GM12874 (cell line): ENCODE results near the gene FMN2.

Experiments
- TF ChIP-seq, protein P1 (sequence below): IDR thresholded peaks from 2 replicates; pipeline ENCODE4 v1.5.1; 2011; ENCODE audit warnings: low read depth, mild to moderate bottlenecking, control low read depth, low read length, moderate library complexity; ENCODE audit not compliant: insufficient read depth

Gene FMN2

DNA sequence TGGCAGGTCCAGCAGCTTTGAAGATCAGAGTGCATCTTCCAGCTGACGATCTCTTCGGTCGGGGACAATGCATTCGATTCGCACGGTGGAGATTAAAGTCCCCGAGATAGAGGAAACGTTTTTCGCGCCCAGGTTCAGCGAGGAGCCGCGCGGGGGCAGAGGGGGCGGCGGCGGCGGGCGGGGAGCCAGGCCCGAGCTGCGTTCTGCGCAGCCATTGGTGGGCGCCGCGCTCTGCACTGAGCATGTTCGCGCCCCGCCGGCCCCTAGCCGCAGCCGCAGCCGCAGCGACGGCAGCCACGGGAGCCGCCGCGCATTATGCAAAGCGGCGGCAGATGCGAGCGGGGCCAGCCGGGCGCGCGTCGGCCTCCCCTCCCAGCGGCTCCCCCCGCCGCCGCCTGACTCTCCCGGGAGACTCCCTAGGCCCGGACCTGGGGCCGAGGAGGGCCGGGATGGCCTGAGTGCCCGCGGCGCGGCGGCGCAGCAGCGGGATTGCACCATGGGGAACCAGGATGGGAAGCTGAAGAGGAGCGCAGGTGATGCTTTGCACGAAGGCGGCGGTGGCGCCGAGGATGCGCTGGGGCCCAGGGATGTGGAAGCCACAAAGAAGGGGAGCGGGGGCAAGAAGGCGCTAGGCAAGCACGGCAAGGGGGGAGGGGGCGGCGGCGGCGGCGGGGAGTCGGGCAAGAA, at the start of gene FMN2:
Gene FMN2, plus strand, starts transcription at position 270 of the 687 bp plus-strand sequence. Its CDS starts 227 bp downstream, at position 497.
- TF ChIP-seq, protein P1, sequence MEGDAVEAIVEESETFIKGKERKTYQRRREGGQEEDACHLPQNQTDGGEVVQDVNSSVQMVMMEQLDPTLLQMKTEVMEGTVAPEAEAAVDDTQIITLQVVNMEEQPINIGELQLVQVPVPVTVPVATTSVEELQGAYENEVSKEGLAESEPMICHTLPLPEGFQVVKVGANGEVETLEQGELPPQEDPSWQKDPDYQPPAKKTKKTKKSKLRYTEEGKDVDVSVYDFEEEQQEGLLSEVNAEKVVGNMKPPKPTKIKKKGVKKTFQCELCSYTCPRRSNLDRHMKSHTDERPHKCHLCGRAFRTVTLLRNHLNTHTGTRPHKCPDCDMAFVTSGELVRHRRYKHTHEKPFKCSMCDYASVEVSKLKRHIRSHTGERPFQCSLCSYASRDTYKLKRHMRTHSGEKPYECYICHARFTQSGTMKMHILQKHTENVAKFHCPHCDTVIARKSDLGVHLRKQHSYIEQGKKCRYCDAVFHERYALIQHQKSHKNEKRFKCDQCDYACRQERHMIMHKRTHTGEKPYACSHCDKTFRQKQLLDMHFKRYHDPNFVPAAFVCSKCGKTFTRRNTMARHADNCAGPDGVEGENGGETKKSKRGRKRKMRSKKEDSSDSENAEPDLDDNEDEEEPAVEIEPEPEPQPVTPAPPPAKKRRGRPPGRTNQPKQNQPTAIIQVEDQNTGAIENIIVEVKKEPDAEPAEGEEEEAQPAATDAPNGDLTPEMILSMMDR = no peak

DNA sequence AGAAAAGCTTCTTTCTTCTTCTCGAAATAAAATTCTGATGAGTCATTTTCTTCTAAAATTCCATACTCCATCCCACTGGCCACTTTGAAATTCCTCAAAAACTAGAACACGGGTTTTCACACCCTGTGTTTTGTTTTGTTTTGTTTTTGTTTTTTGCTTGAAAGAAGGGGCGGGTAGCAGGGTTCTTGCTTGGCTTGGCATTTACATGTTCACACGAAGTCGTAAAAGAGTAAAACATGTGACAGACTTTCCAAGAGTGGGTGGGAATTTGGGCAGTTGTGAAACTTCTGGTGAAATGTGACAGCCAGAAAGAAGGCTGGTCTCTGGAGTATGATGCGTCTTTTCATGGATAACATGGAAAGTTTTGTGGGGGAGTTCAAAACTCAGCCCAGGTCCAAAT, 47.1 kb upstream of the FMN2 start:
- TF ChIP-seq, protein P1 = no peak

DNA sequence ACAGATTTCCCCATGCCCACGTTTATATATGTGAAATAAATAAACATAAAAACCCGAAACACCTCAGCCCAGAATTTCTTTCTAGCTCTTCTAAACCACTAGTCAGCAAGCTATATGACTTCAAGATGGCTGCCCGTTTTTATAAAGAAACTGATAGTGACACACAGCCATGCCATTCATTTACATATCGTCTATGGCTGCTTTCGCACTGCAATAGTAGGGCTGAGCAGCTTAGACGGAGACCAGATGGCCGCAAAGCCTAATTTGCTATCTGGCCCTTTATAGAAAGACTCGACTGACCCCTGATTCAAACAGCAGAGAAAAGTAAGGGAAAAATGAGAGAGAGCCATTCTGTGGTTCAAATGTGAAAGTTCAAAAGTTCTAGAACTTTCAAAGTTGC, 45.7 kb upstream of the FMN2 start:
- TF ChIP-seq, protein P1 = no peak

DNA sequence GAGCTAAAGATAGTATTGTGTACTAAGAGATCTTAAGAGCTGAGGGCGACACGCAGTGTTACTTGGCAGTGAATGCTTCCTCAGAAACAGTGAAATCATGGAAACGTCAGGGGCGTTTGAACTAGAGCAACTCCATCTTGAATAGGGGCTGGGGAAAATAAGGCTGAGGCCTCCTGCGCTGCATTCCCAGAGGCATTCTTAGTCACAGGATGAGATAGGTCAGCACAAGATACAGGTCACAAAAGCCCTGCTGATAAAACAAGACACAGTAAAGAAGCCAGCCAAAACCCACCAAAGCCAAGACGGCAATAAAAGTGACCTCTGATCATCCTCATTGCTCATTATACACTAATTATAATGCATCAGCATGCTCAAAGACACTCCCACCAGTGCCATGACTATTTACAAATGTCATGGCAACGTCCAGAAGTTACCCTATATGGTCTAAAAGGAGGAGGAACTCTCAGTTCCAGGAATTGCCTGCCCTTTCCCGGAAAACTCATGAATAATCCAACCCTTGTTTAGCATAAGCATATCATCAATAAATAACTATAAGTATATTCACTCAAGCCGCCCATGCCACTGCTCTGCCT, 37.5 kb upstream of the FMN2 start:
- TF ChIP-seq, protein P1 = no peak

DNA sequence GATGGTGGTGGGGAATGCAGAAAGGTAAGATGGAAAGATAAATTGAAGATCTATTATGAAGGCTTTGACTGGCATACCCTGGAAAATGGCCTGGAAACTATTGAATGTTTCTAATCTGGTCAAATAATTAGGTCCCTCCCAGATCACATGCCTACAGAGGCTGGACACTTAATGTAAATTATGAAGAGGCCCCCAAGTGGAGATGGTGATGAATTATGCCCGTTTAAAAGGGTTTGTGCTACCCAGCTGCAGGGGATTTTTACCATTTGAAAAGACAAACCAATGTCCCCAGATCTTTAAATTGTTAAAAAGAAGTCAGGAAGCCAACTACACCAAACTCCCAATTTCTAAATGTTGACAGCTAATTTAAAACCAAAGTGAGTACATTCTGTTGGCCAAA, 35.7 kb upstream of the FMN2 start:
- TF ChIP-seq, protein P1 = no peak

DNA sequence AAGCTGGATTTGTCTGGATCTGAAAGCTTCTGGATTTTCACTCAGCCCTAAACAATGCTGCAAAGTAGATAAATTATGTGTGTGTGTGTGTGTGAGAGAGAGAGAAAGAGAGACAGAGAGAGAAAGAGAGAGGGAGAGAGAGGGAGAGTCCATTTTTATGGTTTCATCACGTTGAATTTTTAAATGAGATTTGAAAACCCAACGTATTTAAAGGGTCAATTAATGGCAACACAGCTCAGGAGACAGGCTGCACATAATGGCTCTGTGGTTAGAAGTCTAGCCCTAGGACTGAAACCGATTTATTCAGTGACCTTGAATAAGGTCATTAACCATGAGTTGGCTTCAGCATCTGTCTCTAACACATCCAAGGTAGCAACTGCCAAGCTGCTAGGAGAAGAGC, 35.3 kb upstream of the FMN2 start:
- TF ChIP-seq, protein P1 = no peak

DNA sequence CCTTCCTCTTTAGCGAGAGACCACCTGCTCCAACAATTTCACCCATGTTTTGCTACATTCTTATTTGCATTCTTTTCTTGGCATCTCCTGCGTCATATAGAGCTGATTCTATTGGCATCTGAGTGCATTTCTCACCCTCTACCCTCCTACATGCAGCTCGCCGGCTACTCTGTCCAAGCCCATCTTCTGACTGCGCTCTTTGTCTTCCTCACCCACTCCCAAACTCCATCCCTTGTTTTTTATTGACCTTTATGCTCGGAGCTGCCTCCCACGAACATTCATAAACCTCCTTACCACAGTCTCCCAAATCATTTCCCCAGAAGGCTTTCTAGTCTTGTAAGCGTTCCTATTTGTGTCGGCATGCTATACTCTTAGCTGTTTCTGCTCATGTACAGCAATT, 33.6 kb upstream of the FMN2 start:
- TF ChIP-seq, protein P1 = no peak
